GM18519 (cell line): Measurements from ENCODE around the gene ADD2.

Experiments
- ATAC-seq: cut with Tn5 transposase; IDR thresholded peaks from one replicate; pipeline ENCODE4 v1.9.1; 2021; ENCODE audit warnings: mild to moderate bottlenecking, moderate library complexity; ENCODE audit not compliant: unreplicated experiment, low FRiP score

Gene ADD2

DNA sequence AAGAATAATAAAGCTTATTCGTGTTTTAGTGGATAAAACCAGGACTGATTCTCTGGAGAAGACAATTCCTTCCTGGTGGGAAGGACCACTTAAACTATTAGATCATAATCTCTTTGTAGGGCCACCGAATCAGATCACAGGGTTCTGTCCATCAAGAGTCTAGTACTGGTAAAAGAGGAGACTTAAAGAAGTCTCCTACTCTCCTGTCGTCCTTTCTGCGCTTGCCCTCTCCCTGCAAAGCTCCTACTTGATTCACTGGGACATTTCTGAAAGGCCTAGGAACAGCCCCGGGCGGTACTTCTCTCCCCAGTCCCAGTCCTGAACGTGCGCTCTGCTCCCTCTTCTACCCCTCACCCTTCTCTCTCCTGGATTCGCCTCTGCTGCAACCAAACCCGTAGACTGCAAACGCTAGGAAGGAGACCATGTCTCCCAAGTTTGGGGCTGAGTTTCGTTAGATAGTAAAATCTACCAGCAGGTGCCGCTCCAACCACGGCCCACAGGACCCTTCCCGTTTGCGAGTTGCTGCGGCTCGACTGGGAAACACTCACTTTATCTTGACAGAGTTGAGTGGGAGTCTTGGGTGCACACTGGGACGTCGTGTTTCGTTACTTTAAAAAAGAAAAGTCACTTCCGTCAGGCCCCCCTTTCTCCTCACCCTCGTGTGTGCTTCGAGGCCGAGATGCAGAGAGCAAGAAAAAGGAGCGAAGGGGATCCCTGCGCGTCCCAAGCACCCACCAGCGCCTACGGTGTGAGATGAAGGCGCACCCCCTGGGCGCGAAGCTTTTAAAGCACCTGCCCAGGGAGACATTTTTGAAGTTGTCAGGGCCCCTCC, 21.5 kb upstream of the ADD2 start:
- no peak for ATAC-seq

DNA sequence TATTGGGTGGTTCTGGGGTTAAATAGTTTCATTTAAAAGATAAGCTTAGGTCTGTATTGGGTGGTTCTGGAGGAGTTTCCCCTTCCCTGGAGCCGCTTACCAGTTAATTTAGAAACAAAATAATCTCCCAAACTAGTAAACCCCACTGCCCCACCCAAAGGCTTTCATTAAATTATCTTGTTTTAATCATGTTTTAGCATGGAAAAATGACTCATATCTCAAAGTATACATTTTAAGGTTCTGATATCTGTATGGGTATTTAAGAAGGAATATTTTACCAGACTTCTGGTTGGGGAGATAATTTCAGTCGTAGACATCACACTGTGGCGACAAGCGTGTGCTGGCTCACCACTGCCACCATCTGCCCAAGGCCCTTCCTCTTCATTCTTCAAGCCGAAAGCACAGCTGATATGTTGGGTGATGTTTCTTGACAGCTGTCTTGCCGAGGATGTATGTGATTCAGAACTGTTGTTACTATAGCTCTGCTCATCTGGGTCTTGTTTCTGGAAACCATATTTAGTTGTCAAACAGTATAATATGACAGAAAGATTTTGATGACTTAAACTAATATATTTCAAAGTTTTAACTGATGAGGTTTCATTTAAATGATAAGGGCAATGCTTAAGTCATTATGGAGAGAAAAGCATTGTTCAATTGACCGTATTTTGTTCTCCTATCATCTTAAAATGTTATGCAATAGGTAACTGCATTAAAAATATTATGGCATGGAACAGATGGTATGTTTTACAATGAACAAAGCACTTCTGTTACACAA, 17.3 kb upstream of the ADD2 start:
- ATAC-seq, result no peak

DNA sequence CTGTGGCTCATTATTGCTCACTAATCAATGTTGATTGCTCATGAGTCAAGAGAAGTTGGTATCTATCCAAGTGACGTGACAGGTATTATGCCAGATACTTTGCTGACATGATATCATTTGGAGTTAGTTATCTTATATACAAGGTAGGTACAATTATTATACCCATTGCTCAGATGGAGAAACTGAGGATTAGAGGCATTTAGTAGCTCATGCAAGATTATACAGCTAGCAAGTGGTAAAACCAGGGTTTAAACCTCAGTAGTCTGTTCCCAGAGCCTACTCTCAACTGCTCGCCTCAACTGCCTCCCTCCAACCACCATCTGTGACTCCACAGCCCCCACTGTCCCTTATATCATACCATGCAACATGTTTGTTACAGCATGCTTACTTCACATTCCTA, 16.3 kb upstream of the ADD2 start:
- no peak for ATAC-seq

DNA sequence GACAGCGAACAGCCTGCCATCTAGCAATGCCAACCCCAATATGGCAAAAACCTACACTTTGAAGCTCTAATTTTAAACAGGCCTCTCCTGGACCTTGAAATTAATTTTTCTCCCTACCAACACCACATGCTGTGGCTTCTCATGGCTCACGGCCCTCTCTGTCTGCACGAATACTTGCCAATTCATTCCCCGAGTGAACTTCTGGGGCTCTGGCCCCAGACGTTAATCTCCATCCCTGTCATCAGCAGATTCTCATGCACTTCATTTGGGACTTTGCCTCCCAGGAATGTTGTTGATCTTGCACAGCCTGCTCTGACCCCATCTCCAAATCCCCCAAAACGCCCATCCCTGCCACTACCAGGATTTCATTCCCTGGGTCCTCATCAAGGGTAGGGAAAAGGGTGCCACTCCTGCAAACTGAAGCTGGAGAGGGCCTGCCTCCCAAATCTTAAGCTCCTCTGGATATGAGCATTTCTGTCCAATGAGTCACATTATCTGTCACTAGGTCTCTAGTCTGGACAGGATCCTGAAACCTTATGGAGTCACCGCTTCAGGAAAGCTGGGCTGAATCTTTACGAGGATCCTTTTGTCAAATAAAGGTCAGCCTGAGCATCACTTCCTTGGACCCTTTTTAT, 12.0 kb upstream of the ADD2 start:
- ATAC-seq, result no peak

DNA sequence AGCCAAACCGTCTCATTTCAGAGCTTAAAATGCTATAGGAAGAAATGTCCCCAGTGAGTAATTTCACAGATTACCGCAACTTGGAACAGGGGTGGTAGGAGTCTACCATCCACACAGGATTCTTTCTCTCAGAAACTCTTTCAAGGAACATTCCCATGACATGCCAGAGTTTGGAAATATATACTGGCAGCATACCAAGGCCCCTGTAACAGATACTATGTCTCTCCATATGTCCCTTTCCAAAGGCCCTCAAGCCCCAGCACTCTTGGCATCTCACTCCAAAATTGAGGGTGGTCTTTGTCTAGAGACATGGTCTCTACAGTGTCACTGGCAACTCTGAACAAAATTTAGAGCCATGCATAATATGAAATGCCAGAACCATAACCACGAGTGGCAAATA, 11.5 kb upstream of the ADD2 start:
- ATAC-seq, result no peak

DNA sequence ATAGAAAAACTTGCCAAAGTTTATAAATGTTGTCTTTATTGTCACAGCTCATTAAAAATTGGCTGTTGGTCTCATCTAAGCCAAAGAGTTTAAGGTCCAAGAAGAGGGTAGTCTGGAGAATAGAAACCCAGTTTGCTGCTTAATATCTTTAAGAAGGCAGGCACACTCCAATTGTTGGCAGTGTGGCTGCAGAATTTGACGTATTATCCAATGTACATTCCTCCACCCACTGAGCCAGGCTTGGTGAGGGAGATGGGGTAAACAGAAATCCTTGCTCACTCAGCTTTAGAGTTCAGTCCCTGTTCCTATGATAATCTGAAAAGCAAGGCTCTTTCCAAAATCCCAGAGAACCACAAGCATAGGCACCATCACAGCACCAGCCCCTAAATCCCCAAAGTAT, 10.7 kb upstream of the ADD2 start:
- no peak for ATAC-seq

DNA sequence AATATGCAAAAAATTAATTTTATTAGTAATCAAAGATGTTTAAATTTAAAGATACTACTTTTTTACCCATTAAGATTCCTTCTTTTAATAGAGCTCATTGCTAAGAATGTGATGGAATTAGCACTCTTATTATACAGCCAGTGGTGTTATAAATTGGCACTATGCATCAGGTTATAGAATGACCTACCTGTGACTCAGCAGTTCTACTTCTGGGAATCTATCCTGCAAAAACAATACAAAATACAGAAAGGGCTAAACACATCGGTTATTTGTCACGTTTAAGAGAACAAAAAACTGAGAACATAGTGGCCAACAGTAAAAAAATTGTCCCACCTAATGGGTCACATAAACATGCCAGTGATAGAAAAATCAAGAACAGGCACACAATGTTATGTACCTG, 9.4 kb upstream of the ADD2 start:
- no peak for ATAC-seq

DNA sequence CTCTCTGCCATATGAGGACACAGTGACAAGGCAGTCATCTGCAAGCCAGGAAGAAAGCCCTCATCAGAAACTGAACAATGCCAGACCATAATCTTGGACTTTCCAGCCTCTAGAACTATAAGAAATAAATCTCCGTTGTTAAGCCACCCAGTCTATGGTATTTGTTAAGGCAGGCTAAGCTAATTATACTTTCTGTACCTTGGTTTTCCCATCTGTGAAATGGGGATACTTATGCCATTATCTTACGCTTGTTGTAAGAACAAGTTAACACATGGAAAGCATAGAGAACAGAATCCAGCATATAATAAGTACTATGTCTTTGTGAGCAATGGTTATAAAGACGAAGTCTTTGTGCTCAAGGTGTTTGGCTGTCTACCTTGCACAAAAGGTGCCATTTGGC, 8.3 kb upstream of the ADD2 start:
- ATAC-seq, result no peak

DNA sequence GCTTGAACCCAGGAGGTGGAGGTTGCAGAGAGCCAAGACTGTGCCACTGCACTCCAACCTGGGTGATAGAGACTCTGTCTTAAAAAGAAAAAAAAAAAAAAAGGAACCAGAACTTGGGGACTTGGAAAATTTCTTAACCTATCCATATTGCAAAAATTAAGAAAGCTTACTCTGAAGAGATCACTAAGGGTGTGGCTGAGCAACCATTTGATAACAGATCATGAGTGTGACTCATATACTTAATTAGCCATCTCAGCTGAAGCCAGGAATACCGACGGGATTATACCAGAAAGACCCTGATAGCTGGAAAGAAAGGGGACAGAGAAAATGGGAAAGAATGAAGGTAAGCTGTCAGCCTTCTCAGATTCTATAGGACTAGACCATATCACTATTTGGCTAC, 7.1 kb upstream of the ADD2 start:
- no peak for ATAC-seq

DNA sequence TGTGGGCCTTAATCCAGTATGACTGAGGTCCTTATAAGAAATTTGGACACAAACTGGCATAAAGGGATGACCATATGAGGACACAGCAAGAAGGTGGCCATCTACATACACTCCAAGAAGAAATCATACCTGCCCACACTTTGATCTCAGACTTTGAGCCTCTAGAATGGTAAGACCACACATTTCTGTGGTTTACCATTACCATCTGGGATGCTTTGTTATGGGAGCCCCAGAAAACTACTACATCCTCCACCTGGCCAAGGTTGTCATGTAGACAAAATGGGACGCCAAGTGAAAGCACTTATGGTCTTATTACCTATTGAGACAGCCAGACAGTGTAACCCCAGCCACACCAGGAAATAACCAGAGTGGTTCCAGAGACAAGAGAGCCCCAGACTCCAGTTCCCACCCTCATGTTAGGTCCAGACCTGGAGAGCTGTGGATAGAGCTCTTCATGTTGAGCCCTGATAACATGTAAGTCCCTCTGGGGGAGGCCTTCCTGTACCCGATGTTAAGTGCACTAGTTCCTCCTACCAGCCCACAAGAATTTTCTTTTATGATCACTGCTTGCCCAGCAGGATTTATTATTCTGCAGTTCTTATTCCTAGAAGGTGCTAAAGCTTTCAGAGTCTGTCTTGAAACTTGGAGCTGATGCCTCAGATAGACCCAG, 4.6 kb upstream of the ADD2 start:
- no peak for ATAC-seq

DNA sequence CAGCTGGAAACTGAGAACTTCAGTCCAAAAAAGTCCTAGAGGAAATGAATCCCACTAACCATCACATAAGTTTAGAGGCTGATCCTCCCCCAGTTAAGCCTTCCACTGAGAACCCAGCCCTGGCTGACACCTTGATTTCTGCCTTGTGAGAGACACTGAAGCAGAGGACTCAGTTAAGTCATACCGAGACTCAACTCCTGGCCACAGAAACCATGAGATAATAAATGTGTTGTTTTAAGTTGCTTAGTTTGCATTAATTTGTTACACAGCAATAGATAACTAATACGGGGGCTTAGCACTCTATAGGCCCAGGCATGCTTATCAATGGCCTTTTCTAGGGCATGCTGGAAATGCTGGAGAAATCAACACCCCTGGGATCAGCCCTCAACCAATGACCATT, 3.4 kb upstream of the ADD2 start:
- ATAC-seq, result peak; percentile 54

DNA sequence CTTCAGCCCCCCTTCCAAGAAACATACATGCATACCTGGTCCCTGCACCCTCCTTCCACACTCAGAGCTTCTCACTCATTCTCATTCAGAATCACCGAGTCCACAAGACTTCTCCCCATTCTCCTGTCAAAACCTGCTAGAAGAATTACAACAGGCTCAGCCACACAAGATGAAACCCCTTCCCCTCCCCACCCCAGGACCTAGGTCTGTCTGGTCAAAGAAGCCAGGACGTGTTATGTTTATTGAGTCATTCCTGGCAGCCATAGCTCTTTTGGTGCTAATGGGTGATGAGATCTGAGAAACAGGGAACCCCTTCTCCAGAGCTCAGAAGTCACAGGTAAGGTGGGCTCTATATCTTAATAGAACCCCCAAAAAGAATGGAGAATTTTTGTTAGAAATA, 1.4 kb upstream of the ADD2 start:
- no peak for ATAC-seq

DNA sequence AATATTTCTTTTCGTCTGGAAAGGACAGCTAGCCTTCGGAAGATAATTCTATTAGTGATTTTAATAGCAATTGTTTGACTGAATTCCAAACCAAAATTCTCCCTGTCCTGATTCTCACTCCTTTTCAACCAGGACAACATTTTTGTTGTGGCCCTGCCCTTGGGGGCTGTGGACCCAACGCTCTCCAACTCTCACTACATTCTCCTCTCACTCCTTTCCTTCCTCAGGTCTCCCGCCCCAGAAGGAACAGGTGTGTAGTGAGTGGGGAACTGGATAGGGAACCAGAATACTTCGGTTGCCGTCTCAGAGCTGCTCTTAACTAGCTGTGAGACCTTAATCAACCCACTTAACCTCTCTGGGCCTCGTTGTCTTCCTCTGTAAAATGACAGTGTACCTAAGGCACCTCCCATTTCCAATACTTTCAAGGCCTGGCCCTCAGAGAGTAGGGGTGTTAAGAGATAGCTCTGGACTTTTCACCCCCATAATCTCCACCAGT, 638 bp upstream of the ADD2 start:
- no peak for ATAC-seq

DNA sequence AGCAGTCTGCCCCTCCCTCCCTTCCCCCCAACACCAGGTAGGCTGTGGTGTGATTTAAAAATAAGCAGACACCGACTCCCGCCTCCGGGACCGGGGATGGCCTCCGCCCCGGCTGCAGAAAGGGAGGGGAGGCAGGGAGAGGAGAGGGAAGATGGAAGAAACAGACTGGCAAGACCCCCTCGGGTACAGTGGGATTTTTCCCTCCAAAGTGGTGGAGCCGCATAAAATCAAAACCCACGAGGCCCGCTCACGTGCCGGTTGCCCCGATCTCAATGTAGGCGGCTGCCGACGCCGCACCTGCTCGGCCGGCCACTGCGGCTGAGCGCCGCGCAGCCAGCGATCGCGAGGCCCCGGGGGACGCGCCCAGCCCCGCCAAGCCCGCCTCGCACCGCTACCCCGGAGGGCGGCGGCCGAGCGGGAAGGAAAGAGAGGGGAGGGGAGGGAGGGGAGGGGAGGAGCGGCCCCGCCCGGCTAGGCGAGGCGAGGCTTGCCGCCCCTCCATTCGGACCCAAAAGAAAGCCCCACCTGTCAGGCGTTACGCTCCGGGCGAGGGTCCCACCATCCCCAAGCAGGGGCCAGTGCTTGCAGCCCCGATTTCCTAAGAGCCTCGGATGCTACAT, 811 bp downstream of the ADD2 start:
- no peak for ATAC-seq

DNA sequence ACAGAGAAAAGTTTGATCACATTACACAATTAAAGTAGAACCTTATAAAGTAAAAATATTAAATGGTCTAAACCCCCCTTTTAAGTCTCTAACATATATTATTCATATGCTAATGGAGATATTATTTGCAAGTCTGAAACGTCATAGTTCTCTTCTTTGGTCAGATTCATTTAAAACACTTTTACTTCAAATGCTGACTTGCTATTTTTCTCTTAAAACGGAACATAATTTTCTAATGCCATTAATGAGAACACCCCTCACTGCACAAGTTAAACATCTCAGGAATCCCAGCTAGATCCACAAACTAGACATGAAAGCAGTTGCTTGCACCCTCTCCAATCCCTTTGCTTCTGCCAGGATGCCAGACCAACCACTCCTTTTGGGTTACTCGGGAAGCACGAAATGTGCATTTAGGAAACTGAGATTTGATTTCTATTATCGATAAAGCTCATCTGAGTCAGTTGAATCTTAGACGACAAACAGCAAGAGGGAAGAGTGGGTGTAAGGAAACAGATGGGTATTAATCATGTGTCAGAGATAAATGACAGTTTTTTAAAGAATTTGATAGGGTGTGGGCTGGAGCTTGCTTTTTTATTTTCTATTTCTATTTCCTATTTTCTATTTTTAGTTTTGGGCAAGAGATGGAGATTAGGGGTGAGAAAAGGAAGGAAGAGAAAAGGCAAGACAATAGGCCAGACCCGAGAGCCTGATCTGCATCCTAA, 1.5 kb downstream of the ADD2 start:
- ATAC-seq, result no peak

DNA sequence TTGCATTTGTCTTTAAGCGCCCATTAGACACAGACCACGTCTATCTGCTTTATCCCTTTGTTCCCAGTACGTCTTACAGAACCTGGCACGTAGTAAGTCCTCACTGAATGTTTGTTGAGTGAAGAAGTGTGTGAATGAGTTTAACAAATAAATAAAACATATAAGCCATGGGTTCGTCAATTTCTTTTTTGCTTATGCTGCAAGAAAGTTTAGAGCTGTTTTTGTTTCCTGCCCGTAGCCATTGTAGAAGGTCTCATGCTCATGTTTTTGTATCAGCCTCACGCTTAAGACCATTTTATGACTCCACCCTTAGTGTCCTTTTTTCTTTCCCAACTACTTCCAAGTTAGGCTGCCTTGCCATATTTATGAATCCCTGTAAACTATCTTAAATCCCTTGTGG, 2.5 kb downstream of the ADD2 start:
- ATAC-seq, result no peak

DNA sequence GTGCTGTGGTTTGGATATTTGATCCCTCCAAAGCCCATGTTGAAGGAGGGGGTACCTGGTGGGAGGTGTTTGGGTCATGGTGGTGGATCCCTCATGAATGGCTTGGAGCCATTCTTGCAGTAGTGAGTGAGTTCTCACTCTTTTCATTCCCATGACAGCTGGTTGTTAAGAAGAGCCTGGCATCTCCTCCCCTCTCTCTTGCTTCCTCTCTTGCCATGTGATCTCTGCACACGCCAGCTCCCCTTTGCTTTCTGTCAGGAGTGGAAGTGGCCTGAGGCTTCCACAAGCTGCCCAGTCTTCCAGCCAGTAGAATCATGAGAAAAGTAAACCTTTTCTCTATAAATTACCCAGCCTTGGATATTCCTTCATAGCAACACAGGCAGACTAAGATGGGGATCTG, 8.6 kb downstream of the ADD2 start:
- ATAC-seq, result no peak

DNA sequence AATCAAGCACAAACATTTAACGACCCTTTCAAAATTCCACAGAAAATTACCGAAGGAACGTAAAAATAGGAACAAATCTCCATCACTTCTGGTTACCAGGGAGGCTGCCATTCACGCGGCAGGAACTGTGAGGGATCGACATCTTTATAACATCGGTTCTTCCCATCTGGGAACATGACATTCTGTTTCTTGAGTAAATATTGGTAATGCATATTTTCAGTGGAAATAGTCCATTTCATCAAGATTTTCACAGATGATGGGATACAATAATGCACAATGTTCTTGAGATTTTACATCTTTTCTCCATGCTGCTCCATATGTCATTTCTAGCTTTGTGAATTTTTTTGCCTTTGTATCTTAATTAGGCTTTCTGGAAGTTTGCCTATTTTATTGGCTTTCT, 10.0 kb downstream of the ADD2 start:
- no peak for ATAC-seq

DNA sequence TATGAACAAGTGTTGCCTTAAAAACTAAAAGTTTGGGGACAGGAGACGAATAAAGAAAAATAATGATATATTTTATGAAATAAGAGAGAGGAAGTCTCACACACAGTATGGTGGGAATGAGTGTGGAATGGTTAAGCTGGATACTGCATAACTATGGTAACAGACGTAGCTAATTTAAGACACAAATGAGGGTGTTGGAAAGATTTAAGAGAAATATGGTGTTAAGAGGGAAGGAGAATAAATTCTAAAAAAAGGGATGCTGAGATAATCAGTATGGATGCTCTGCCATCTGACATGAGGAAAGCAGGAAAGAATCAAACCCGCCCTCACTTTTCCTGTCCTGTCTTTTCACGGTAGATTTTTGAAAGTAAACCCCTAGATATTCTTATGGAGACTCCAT, 10.6 kb downstream of the ADD2 start:
- no peak for ATAC-seq

DNA sequence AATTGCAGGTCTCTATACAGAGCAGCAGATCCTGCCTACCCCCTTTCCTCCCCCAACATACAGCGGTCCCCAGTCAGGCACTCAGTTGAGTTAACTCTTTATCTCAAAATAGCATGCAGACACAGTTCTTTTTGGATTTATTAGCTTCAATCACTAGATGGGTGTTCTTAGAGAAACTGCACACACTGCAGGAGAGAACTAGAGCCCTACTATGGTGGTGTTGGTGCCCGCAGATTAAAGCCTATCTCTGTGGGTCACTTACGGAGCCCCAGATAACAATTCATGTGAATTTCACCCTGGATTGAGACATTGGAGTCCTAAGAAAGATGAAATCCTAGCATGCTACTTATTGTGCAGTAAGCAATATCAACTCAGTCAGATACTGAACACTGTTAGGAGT, 11.9 kb downstream of the ADD2 start:
- no peak for ATAC-seq
